ENCODE measurements around the gene LMBRD1. TPM values are rescaled to one million over a fixed set of nuclear protein-coding genes. Genes with fewer than 3 reads are reported as not detected.
"Not testable (repeated sequence)": the region's sequence is repeated elsewhere in the genome, so short reads cannot be mapped to it uniquely, and the experiment has no call there.

The LMBRD1 gene
- total RNA-seq, 1 donor from 2014 or later = 11.9 TPM

GRCh38 chr6:69798796-69799195 is 2.0 kb upstream of the LMBRD1 start:
- not testable (repeated sequence) for DNase-seq (ENCODE audit: low read depth, low spot score)

- DNase-seq (ENCODE audit: low read depth, low spot score) = peak; percentile 13
Measured at GRCh38 chr6:69796073-69796641, 653 bp downstream of the LMBRD1 start.

DNA sequence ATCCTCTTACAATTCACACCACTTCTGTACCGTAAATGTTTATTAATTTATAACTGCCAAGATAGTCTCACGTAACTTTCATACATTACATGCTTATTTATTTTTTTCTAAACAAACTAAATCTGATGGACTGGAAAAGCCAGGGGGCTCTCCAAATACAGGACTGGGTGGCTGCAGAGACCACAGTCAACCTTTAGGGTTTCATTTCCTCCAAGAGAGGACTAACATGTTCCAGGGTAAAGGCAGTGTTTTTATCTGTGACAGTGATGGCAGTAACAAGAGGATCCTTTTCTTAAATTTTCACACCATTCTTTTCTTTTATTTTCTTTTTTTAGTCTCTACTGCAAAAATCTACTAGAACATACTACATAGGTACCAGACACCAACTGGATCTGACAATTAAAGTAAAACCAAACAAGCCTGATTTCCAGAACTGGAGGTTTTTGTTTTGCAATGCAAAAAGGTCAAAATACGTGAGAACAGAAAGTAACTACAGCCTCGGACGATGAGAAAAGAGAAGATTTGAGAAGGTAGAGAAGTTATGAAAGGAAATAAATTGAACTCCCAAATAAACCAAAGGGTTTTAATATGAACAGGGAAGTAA is 1.2 kb downstream of the LMBRD1 start:
- no peak for DNase-seq (ENCODE audit: low read depth, low spot score)

GRCh38 chr6:69792292-69792691 is 4.5 kb downstream of the LMBRD1 start:
- DNase-seq (ENCODE audit: low read depth, low spot score) = no peak

DNA sequence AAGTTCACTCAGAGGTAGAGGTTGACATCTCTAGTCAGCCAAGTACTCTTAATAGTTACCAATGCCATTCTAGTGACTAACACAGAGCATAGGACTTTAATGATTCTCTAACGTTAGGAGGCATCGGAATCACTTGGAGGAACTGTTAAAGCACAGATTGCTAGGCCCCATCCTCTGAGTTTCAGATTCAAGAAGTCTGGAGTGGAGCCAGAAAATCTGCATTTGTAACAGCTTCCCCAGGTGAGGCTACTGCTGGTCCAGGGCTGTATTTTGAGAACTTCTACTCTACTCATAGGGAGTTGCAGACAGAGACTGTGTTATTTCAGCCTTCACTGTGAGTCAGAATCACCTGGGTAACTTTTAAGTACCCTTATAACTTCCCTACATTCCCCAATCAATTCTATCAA is 5.7 kb downstream of the LMBRD1 start:
- DNase-seq (ENCODE audit: low read depth, low spot score) = no peak

- no peak for DNase-seq (ENCODE audit: low read depth, low spot score)
Measured at GRCh38 chr6:69790629-69791028, 6.2 kb downstream of the LMBRD1 start.

DNA sequence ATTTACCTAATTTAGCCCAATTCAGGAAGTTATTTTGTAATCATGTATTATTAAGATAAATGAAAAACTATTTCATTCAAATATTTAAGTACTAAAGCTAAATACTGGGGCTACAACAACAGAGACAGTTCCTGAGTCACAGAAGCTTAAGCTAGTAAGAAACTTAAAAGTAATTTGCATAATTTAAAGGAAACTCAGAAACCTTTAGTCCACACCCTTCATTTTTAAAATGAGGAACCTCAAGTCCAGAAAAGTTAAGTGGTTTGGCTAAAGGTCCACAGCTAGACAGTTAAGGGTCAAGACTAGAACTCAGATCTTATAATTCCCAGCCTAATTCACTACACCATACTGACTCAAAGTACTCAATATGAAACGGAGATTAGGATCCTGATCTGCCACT is 7.2 kb downstream of the LMBRD1 start:
- no peak for DNase-seq (ENCODE audit: low read depth, low spot score)

DNA sequence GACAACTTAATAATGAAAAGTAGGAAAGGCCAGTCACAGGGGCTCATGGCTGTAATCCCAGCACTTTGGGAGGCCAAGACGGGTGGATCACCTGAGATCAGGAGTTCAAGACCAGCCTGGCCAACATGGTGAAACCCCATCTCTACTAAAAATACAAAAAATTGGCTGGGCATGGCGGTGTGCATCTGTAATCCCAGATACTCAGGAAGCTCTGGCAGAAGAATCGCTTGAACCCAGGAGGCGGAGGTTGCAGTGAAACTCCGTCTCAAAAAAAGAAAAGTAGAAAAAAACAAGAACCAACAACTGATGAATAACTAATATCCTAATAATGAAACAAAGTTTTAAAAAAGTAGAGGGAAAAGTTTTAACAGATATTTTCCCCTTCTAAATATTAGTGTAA is 9.4 kb downstream of the LMBRD1 start:
- not testable (repeated sequence) for DNase-seq (ENCODE audit: low read depth, low spot score)

- DNase-seq (ENCODE audit: low read depth, low spot score) = no peak
Measured at GRCh38 chr6:69785697-69786096, 11.1 kb downstream of the LMBRD1 start.

- no peak for DNase-seq (ENCODE audit: low read depth, low spot score)
Measured at GRCh38 chr6:69784595-69785377, 12.0 kb downstream of the LMBRD1 start.

DNA sequence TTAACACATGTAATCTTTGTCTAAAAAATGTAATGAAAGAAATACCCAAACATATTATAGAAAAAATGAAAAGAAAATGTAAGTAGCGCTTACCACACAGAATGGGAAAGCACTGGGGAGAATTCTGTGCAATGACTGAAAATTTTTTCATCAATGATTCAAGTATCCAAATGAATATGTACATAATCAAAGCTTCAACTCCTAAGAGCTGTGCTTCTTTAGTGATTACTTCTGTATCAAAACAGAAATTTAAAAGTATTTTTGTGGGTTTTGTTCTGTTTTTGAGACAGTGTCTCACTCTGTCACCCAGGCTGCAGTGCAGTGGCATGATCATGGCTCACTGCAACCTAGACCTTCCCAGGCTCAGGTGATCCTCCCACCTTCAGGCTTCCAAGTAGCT is 13.7 kb downstream of the LMBRD1 start:
- DNase-seq (ENCODE audit: low read depth, low spot score) = no peak

DNA sequence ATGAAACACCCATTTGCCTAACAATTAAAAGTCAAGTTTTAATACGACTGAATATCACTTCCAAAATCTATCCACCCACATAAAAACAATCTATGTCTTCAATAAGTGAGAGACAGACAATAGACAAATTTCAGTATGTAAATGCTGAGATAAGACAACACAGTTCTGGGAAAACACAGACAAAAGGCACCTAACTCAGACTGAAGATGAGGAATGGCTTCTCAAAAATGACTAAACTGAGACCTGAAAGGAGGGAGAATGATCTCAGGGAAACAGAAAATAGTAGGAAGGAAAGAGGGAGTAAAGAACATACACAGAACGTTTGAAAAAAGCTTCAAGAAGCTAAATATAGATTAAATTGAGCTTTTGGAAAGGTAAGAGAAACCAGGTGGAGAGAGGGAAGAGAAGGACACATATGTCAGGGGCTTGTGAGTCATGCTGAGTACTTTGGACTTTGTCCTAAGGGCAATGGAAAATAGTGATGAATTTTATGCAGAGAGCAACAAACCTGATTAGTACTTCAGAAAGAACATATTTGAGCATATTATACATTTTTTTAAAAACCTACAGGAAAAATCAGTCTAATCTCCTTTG is 16.1 kb downstream of the LMBRD1 start:
- no peak for DNase-seq (ENCODE audit: low read depth, low spot score)

DNA sequence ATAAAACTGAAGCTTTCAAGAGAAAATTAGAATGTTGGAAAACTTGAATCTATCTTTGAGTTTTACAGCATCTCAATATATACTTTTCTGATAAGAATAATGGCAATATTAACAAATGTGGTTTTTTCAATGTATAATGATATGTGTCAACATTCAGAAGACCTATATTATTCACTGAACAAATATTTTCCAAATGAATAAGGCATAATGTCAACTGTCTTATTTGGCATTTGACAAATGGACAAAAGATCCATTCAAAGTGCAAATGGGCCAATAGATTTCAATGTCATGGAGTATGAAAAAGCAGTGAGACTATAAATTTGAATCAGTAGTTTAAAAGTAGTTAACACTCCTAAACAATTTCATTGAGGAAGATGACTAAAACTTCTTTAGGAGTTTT is 20.9 kb downstream of the LMBRD1 start:
- no peak for DNase-seq (ENCODE audit: low read depth, low spot score)

- no peak for DNase-seq (ENCODE audit: low read depth, low spot score)
Measured at GRCh38 chr6:69775585-69775849, 21.3 kb downstream of the LMBRD1 start.

- no peak for DNase-seq (ENCODE audit: low read depth, low spot score)
Measured at GRCh38 chr6:69774740-69775584, 21.8 kb downstream of the LMBRD1 start.

GRCh38 chr6:69771158-69771906 is 25.5 kb downstream of the LMBRD1 start:
- no peak for DNase-seq (ENCODE audit: low read depth, low spot score)

GRCh38 chr6:69768664-69769063 is 28.1 kb downstream of the LMBRD1 start:
- DNase-seq (ENCODE audit: low read depth, low spot score) = no peak

DNA sequence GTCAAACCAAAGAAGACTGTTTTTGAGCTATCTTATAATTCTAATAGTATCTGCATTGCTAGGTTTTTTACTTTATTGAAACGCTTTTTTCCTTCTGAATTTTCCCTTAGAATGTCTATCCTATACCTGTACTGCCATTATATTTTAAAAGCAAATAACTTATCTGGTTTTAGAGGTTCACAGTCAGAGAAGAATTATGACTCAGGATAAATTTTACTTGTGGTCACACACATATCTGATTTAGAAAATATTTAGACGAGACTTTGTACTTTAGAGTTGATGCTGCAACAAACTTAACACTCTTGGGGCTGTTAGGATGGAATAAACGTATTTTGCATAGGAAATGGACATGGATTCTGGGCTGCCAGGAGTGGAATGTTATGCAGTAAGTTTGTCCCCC is 33.0 kb downstream of the LMBRD1 start:
- DNase-seq (ENCODE audit: low read depth, low spot score) = no peak

GRCh38 chr6:69761853-69762252 is 35.0 kb downstream of the LMBRD1 start:
- DNase-seq (ENCODE audit: low read depth, low spot score) = no peak

GRCh38 chr6:69758214-69758613 is 38.6 kb downstream of the LMBRD1 start:
- DNase-seq (ENCODE audit: low read depth, low spot score) = no peak

GRCh38 chr6:69756907-69757306 is 39.9 kb downstream of the LMBRD1 start:
- DNase-seq (ENCODE audit: low read depth, low spot score) = no peak
